Thyroid gland (tissue), 4 donors: ENCODE measurements around the gene CWC22.
"Not testable (repeated sequence)": the region's sequence is repeated elsewhere in the genome, so short reads cannot be mapped to it uniquely, and the experiment has no call there.

Experiments
- POLR2A ChIP-seq, 2 donors: fragments of 450-650 bp; IDR thresholded peaks; one replicate each; pipeline ENCODE4 v1.6.1; 2017; ENCODE audit warnings: antibody characterized with exemption in 2 of 2, mild to moderate bottlenecking in 2 of 2, moderate library complexity in 1 of 2
- TF ChIP-seq, protein P1 (sequence below), 6 experiments: fragments of 200-600 bp in 3 of 6; fragments of 450-650 bp in 3 of 6; sonication (generic) in 3 of 6; IDR thresholded peaks; one replicate each; pipeline ENCODE4 v1.5.1; 2016 to 2019; ENCODE audit warnings: antibody characterized with exemption in 6 of 6, mild to moderate bottlenecking in 2 of 6, inconsistent platforms in 1 of 6, moderate library complexity in 1 of 6

DNA sequence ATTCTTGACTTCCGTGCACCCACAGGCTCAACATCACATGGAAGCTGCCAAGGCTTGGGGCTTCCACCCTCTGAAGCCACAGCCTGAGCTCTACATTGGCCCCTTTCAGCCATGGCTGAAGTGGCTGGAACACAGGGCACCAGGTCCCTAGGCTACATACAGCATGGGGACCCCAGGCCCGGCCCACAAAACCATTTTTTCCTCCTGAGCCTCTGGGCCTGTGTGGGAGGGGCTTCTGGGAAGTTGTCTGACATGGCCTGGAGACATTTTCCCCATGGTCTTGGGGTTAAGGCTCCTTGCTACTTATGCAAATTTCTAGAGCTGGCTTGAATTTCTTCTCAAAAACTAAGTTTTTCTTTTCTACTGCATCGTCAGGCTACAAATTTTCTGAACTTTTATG lies 77.1 kb downstream of the CWC22 start:
- TF ChIP-seq, protein P1, sequence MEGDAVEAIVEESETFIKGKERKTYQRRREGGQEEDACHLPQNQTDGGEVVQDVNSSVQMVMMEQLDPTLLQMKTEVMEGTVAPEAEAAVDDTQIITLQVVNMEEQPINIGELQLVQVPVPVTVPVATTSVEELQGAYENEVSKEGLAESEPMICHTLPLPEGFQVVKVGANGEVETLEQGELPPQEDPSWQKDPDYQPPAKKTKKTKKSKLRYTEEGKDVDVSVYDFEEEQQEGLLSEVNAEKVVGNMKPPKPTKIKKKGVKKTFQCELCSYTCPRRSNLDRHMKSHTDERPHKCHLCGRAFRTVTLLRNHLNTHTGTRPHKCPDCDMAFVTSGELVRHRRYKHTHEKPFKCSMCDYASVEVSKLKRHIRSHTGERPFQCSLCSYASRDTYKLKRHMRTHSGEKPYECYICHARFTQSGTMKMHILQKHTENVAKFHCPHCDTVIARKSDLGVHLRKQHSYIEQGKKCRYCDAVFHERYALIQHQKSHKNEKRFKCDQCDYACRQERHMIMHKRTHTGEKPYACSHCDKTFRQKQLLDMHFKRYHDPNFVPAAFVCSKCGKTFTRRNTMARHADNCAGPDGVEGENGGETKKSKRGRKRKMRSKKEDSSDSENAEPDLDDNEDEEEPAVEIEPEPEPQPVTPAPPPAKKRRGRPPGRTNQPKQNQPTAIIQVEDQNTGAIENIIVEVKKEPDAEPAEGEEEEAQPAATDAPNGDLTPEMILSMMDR (IDR thresholded peaks at IDR 0.05) = not testable (repeated sequence)
- TF ChIP-seq POLR2A (IDR thresholded peaks at IDR 0.05) = not testable (repeated sequence)
